ENCODE measurements around the gene AFF2. TPM values are rescaled to one million over a fixed set of nuclear protein-coding genes. Genes with fewer than 3 reads are reported as not detected.

The AFF2 gene
- total RNA-seq, 1 donor from 2014 or later, result 0.06 TPM

- no peak overlapping the region for H3K4me3 ChIP-seq (ENCODE audit: low read depth, low read length)
- DNase-seq (ENCODE audit: low read depth), result no peak
- TF ChIP-seq CTCF (conservative IDR thresholded peaks at IDR 0.05; ENCODE audit: low read depth, low read length), result no peak
Measured at GRCh38 chrX:149003863-149004660, 503.6 kb downstream of the AFF2 start.

DNA sequence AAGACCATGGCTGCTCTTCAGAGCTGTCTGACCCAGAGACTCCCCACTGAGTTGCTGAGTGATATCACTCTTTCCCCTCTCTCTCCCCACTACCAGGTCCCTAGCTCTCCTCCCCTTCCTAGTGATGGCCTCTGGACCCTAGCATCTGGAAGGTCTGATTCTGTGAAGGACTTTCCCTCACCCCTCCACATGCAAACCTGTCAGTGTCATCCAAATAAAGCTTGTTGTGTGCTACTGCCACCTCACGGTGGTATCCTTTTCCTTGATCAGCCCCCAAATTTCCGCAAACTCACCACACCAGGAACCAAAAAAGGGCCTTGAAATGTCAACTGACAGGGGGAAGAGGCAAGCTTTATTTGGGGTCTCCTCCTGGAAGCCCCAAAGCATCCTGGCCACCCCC, 504.5 kb downstream of the AFF2 start:
- TF ChIP-seq CTCF (conservative IDR thresholded peaks at IDR 0.05; ENCODE audit: low read depth, low read length), result no peak
- H3K4me3 ChIP-seq (ENCODE audit: low read depth, low read length), result no peak overlapping the region
- no peak for DNase-seq (ENCODE audit: low read depth)

GRCh38 chrX:149006235-149006634, 505.8 kb downstream of the AFF2 start:
- no peak for DNase-seq (ENCODE audit: low read depth)
- H3K4me3 ChIP-seq (ENCODE audit: low read depth, low read length), result no peak overlapping the region
- TF ChIP-seq CTCF (conservative IDR thresholded peaks at IDR 0.05; ENCODE audit: low read depth, low read length), result no peak

- no peak overlapping the region for H3K4me3 ChIP-seq (ENCODE audit: low read depth, low read length)
- TF ChIP-seq CTCF (conservative IDR thresholded peaks at IDR 0.05; ENCODE audit: low read depth, low read length), result no peak
- DNase-seq (ENCODE audit: low read depth), result no peak
Measured at GRCh38 chrX:149007423-149007822, 507.0 kb downstream of the AFF2 start.

GRCh38 chrX:149010013-149010852, 509.8 kb downstream of the AFF2 start:
- TF ChIP-seq CTCF (conservative IDR thresholded peaks at IDR 0.05; ENCODE audit: low read depth, low read length), result no peak
- no peak overlapping the region for H3K4me3 ChIP-seq (ENCODE audit: low read depth, low read length)
- DNase-seq (ENCODE audit: low read depth), result no peak

DNA sequence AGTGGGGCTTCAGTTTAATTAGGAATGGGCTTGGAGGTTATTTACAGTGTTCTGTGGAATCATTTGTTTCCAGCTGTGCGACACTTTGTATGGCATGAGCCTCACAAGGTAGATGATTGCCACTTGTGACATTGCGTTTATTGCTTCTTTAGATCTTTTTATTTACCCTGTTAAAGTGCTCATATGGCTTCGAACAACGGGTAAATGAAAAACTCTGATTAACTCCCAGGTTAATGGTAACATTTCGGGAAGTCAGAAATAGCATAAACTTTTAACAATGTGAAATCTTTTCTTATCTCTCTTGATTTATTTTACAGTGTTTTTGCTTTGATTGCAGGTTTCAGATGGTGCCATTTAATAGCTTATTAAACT, 510.4 kb downstream of the AFF2 start:
- no peak for DNase-seq (ENCODE audit: low read depth)
- no peak for TF ChIP-seq CTCF (conservative IDR thresholded peaks at IDR 0.05; ENCODE audit: low read depth, low read length)
- no peak overlapping the region for H3K4me3 ChIP-seq (ENCODE audit: low read depth, low read length)

All from epithelial cell of proximal tubule (primary cell).